ENCODE data around the gene POC1A.

Gene POC1A

DNA sequence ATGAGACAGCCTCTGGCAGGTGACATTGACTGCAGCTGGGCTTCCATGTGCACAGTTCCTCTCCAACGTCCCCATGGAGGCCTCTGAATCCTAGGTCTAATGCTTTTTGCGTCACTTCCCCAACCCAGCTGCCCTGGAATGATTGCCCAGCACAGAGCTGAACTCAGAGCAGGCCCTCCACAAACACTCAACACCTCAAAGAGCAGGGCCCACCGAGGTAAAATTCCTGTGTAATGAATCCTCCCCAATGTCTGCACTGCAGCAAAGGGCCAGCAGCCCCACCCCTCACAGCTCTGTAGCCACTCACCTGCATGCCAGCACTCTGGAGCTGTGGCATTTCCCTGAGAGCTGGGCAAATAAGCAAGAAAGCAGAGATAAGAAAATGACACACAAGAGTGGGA, 55.2 kb downstream of the POC1A start:
- no peak for DNase-seq

GRCh38 chr3:52097851-52098507, 56.2 kb downstream of the POC1A start:
- DNase-seq = no peak

- DNase-seq = no peak
Measured at GRCh38 chr3:52095990-52096775, 58.0 kb downstream of the POC1A start.

DNA sequence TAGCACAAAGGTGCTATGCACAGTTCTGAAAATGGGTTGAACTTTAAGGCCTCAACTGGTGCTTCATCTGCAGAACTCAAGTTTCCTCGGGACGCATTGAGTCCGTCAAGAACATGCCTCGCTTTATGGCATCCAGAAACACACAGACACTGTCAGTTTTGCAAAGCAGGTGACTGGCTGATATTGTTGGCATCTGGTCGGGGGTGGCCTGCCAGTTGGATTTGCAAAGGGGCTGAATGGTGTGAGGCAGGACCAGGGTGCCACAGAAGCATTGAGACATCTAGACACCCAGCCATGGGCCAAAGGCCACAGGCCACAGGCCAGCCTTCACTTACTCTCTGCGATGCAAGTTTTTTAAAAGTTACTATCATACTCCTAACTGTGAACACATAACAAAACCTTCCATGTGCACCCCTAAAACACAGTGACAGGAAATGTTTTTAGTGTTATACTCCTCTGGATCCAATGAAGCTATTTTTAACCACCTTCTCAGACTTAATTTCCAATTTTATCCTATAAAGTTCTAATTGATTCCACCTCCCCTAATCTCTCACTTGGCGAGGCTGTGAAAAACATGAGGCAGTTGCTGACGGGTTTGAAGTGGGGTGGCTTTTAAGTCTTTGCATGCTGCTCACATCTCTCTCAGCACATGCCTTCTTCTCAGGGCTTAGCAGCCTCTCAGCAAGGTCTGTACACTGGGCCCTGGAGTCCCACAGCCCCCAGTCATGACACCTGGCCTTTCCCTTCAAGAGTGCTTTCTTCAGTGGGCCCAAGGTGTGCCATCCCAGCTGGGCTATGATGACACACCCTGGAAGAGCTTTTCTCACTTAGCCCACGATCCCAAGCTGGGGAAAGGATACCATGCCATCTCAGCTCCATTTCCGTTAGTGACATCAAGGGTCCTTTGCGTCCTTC, 59.4 kb downstream of the POC1A start:
- no peak for DNase-seq

- no peak for DNase-seq
Measured at GRCh38 chr3:52093756-52094545, 60.3 kb downstream of the POC1A start.

GRCh38 chr3:52092891-52093290, 61.3 kb downstream of the POC1A start:
- DNase-seq = no peak

DNA sequence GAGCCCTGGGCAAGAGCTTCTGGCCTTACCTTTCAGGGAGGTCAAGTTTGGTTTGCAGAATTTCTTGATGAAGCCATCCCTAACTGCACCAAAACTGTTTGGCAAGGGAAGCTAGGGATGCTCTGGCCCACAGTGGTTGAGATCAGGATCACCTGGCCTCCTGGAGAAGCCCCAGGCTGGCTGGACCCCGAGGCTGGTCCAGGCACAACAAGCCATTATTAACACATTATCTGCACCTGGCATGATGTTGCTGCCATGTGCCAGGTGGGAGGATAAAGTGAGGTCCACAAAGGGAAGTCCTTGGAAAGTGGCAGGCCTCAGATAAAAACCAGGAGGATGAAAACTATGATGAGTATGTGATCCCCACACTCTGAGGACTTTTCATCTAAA, 62.0 kb downstream of the POC1A start:
- DNase-seq = peak; percentile 11

GRCh38 chr3:52091586-52092270, 62.5 kb downstream of the POC1A start:
- DNase-seq = no peak

GRCh38 chr3:52090933-52091468, 63.2 kb downstream of the POC1A start:
- DNase-seq = no peak

GRCh38 chr3:52090131-52090932, 63.9 kb downstream of the POC1A start:
- DNase-seq = no peak

DNA sequence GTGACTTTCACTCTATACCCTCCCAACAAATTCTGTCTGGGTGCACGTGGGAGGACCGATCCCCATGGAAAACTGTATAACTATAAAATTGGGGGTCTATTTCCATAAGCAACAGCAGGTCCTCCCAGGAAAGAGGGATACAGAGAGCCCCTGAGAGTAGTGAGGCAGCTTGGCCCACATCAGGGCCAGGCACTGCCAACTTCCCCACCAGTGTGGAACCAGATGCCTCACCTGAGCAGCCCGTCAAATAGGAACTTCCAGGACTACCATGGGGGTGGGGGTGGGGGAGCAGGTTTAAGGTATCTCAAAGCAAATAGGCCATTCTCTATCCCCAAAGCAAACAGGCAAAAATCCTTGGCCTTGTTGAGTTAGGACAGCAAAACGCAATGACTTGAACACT, 64.5 kb downstream of the POC1A start:
- no peak for DNase-seq

- no peak for DNase-seq
Measured at GRCh38 chr3:52088445-52089367, 65.5 kb downstream of the POC1A start.

DNA sequence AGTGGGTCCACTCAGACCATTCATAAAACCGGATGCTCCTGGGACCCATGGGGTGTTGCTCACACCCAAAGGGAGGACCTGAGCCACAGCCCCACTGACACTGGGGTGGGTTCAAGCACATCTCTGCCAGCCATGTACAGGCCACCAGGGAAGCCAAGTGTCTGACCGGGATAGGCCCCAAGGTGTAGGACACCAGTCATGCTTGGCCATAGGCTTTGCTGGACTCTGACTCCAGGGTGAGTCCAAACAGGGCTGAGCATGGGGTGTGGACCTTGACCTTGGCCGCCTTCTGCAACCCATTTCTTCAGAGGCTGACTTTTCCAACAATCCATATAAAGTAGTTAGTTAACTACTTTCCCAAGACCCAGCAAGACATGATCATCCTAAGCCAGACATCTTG, 66.5 kb downstream of the POC1A start:
- no peak for DNase-seq

GRCh38 chr3:52086976-52087663, 67.1 kb downstream of the POC1A start:
- DNase-seq = no peak

- no peak for DNase-seq
Measured at GRCh38 chr3:52086461-52086860, 67.8 kb downstream of the POC1A start.

- no peak for DNase-seq
Measured at GRCh38 chr3:52085681-52086282, 68.4 kb downstream of the POC1A start.

DNA sequence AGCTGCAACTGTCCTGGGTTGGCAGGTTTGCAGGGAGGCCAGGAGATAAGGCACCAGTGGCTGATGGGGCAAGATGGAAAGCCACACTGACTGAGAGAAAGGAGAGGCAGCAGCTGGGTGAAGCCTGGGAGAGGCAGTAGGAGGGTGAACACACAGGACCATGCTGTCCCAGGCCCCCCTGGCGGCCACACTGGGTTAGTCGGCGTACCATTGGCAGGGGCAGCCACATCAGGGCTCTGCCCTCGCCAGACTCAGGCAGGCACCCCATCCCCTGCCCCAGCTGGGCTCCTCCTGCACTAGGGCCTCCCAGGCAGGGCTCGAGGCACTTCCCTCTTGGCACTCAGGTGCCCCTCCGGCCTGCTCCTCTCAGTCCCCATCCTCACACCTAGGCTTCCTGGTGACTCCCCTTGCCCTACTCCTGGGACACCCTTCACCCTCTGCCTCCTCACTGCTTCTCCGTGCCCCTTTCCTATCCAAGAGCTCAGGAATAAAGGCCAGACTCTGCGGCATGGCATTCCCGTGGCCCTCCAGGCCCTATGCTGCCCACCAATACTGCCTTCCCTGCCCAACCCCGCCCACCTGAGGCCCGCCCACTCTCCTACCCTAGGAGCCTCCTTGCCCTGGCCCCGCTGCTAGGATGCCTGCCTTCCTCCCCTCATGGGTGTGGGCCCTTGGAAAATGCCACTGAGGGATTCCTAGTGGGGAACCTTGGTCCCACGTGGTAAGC, 69.1 kb downstream of the POC1A start:
- no peak for DNase-seq

Measured in NCI-H69 (cell line).